CD8-positive, alpha-beta memory T cell (primary cell): Measurements from ENCODE around the gene DDX49. TPM values are rescaled to one million over a fixed set of nuclear protein-coding genes. Genes with fewer than 3 reads are reported as not detected.
"Not testable (repeated sequence)": the region's sequence is repeated elsewhere in the genome, so short reads cannot be mapped to it uniquely, and the experiment has no call there.

Source experiments
- CTCF ChIA-PET: fragments of 350-600 bp; sonication (Branson Sonifier 250); formaldehyde crosslinking; loops from one replicate; lab custom pipeline; 2021; ENCODE audit warnings: antibody characterized with exemption; lab: Charles Lee
- POLR2A ChIA-PET: fragments of 350-600 bp; sonication (Branson Sonifier 250); formaldehyde crosslinking; loops from one replicate; lab custom pipeline; 2021; ENCODE audit warnings: antibody characterized with exemption; lab: Charles Lee
- DNase-seq, 5 donors: peaks; one replicate each; pipeline versions ENCODE4 v3.0.0 to v3.0.0-alpha.2; 2020 to 2022; ENCODE audit warnings: mixed read lengths in 1 of 5
- H3K27ac ChIP-seq: one replicate; pipeline ENCODE4 v1.7.0; 2013; ENCODE audit warnings: low read depth, mild to moderate bottlenecking, low read length, moderate library complexity
- H3K27me3 ChIP-seq: 2 replicates; pipeline ENCODE4 v1.7.0; 2013; ENCODE audit warnings: low read length, mild to moderate bottlenecking; ENCODE audit not compliant: insufficient read depth, poor library complexity, severe bottlenecking
- H3K36me3 ChIP-seq: 2 replicates; pipeline ENCODE4 v1.7.0; 2013; ENCODE audit warnings: mild to moderate bottlenecking, low read length, moderate library complexity; ENCODE audit not compliant: insufficient read depth
- H3K4me1 ChIP-seq: 2 replicates; pipeline ENCODE4 v1.7.0; 2013; ENCODE audit warnings: mild to moderate bottlenecking, low read length, moderate library complexity; ENCODE audit not compliant: insufficient read depth
- H3K4me3 ChIP-seq: 2 replicates; pipeline ENCODE4 v1.7.0; 2013; ENCODE audit warnings: mild to moderate bottlenecking, low read length
- H3K9me3 ChIP-seq: 2 replicates; pipeline ENCODE4 v1.7.0; 2013; ENCODE audit warnings: mild to moderate bottlenecking, low read length
- H3K27ac Mint-ChIP-seq, 8 donors: one replicate each; pipeline ENCODE4 v1.8.0; 2020 to 2021; ENCODE audit warnings: mixed read lengths in 8 of 8, mild to moderate bottlenecking in 6 of 8, inconsistent platforms in 3 of 8, moderate library complexity in 3 of 8
- H3K27me3 Mint-ChIP-seq, 2 donors: one replicate each; pipeline ENCODE4 v1.8.0; 2020 to 2021; ENCODE audit warnings: mixed read lengths in 2 of 2, mild to moderate bottlenecking in 1 of 2, moderate library complexity in 1 of 2
- H3K36me3 Mint-ChIP-seq, 3 donors: one replicate each; pipeline ENCODE4 v1.8.0; 2020 to 2021; ENCODE audit warnings: mixed read lengths in 3 of 3, inconsistent platforms in 1 of 3, mild to moderate bottlenecking in 1 of 3
- H3K4me1 Mint-ChIP-seq, 3 donors: one replicate each; pipeline ENCODE4 v1.8.0; 2020 to 2021; ENCODE audit warnings: mixed read lengths in 3 of 3, inconsistent platforms in 1 of 3, mild to moderate bottlenecking in 1 of 3
- H3K4me3 Mint-ChIP-seq, 7 donors: one replicate each; pipeline ENCODE4 v1.8.0; 2020 to 2021; ENCODE audit warnings: mixed read lengths in 7 of 7, mild to moderate bottlenecking in 6 of 7, moderate library complexity in 4 of 7, inconsistent platforms in 2 of 7
- H3K9me3 Mint-ChIP-seq, 5 donors: one replicate each; pipeline ENCODE4 v1.8.0; 2020 to 2022; ENCODE audit warnings: mixed read lengths in 5 of 5, mild to moderate bottlenecking in 3 of 5, moderate library complexity in 2 of 5, inconsistent platforms in 1 of 5
- polyA plus RNA-seq: library from polyadenylated mRNA; unstranded; fragments of 300-500 nt; fragmentation: Illumina TruSeq; gene quantifications from one replicate; pipeline ENCODE4 v1.2.3, GENCODE V29; 2021
- total RNA-seq, 2 experiments: library from RNA; stranded (reverse); gene quantifications; one replicate each; pipeline ENCODE4 v1.2.3, GENCODE V29; 2021

DDX49 gene
- total and polyA plus RNA-seq, 3 experiments from 2014 or later = 28.5 to 95.1 (median 92.5) TPM

GRCh38 chr19:18910801-18911436, 8.6 kb upstream of the DDX49 start:
- H3K27ac ChIP-seq = no peak overlapping the region
- H3K4me1 ChIP-seq = no peaks in the 10 kb centered on the region
- H3K9me3 ChIP-seq = no peaks in the 10 kb centered on the region
- Mint-ChIP-seq H3K4me3 (no peak overlapping the region), H3K9me3 (no peaks in the 10 kb centered on the region), H3K4me1 (peaks cover 9 to 23% (median 12%) of the 10 kb centered on the region in 3 donors), H3K36me3 (peaks cover 0 to 78% (median 7%) of the 10 kb centered on the region in 3 donors), H3K27me3 (peaks cover 0 to 2% of the 10 kb centered on the region in 2 donors), H3K27ac (no peak overlapping the region)
- POLR2A ChIA-PET = no interaction called here
- peaks cover 12% of the 10 kb centered on the region for H3K36me3 ChIP-seq
- DNase-seq = no peak
- H3K4me3 ChIP-seq = no peak overlapping the region
- no peaks in the 10 kb centered on the region for H3K27me3 ChIP-seq
- CTCF ChIA-PET = interaction anchor here (0.9 kb wide), 1 partner anchor 8 kb away, joined by 3 read pairs; the partner anchor contains the start of genes COPE and DDX49

- Mint-ChIP-seq H3K4me1 (peaks cover 19 to 34% (median 20%) of the 10 kb centered on the region in 3 donors), H3K9me3 (no peaks in the 10 kb centered on the region), H3K27me3 (peaks cover 0 to 2% of the 10 kb centered on the region in 2 donors), H3K27ac (peak overlapping the region in 1 of 8 donors; percentile 80), H3K36me3 (peaks cover 0 to 65% (median 7%) of the 10 kb centered on the region in 3 donors), H3K4me3 (peak overlapping the region in 1 of 7 donors; percentile 70)
- H3K4me3 ChIP-seq = no peak overlapping the region
- peaks cover 1% of the 10 kb centered on the region for H3K36me3 ChIP-seq
- H3K4me1 ChIP-seq = peaks cover 5% of the 10 kb centered on the region
- no peak overlapping the region for H3K27ac ChIP-seq
- ChIA-PET CTCF (interaction anchor here (1.2 kb wide), 1 partner anchor 17 kb away, joined by 3 read pairs; no protein-coding TSS in a partner anchor), POLR2A (no interaction called here)
- H3K9me3 ChIP-seq = no peaks in the 10 kb centered on the region
- H3K27me3 ChIP-seq = no peaks in the 10 kb centered on the region
- no peak for DNase-seq
Measured at GRCh38 chr19:18912933-18913332, 6.6 kb upstream of the DDX49 start.

GRCh38 chr19:18913466-18913865, 6.0 kb upstream of the DDX49 start:
- Histone ChIP-seq H3K4me3 (no peak overlapping the region), H3K36me3 (no peaks in the 10 kb centered on the region), H3K9me3 (no peaks in the 10 kb centered on the region), H3K4me1 (peaks cover 10% of the 10 kb centered on the region), H3K27ac (no peak overlapping the region), H3K27me3 (no peaks in the 10 kb centered on the region)
- DNase-seq = no peak
- no peaks in the 10 kb centered on the region for H3K9me3 Mint-ChIP-seq
- no peak overlapping the region for H3K4me3 Mint-ChIP-seq
- H3K27me3 Mint-ChIP-seq = peaks cover 0 to 2% of the 10 kb centered on the region in 2 donors
- peaks cover 0 to 62% (median 7%) of the 10 kb centered on the region in 3 donors for H3K36me3 Mint-ChIP-seq
- no peak overlapping the region for H3K27ac Mint-ChIP-seq
- POLR2A ChIA-PET = no interaction called here
- CTCF ChIA-PET = interaction anchor here (1.2 kb wide), 1 partner anchor 16 kb away, joined by 3 read pairs; no protein-coding TSS in a partner anchor
- H3K4me1 Mint-ChIP-seq = peaks cover 24 to 39% (median 24%) of the 10 kb centered on the region in 3 donors

- Mint-ChIP-seq H3K36me3 (peaks cover 0 to 60% (median 2%) of the 10 kb centered on the region in 3 donors), H3K4me1 (peaks cover 38 to 58% (median 44%) of the 10 kb centered on the region in 3 donors), H3K27ac (peak overlapping the region in 4 of 8 donors; percentile 20 to 63 (median 42)), H3K27me3 (peaks cover 0 to 2% of the 10 kb centered on the region in 2 donors), H3K4me3 (peak overlapping the region in 4 of 7 donors; percentile 43 to 68 (median 54)), H3K9me3 (no peaks in the 10 kb centered on the region)
- no peak for DNase-seq
- POLR2A ChIA-PET = no interaction called here
- no peaks in the 10 kb centered on the region for H3K36me3 ChIP-seq
- CTCF ChIA-PET = no interaction called here
- no peak overlapping the region for H3K4me3 ChIP-seq
- no peaks in the 10 kb centered on the region for H3K9me3 ChIP-seq
- peaks cover 22% of the 10 kb centered on the region for H3K4me1 ChIP-seq
- no peaks in the 10 kb centered on the region for H3K27me3 ChIP-seq
- no peak overlapping the region for H3K27ac ChIP-seq
Measured at GRCh38 chr19:18915639-18916038, 3.9 kb upstream of the DDX49 start.

GRCh38 chr19:18917593-18917992, 1.9 kb upstream of the DDX49 start:
- H3K9me3 Mint-ChIP-seq, H3K27me3 Mint-ChIP-seq, CTCF ChIA-PET, H3K27me3 ChIP-seq, H3K9me3 ChIP-seq, H3K36me3 ChIP-seq, H3K4me3 ChIP-seq, DNase-seq, H3K27ac ChIP-seq: not testable (repeated sequence)
- Mint-ChIP-seq H3K4me3 (peak overlapping the region; percentile 55 to 95 (median 77)), H3K4me1 (peaks cover 42 to 63% (median 48%) of the 10 kb centered on the region in 3 donors), H3K27ac (peak overlapping the region in 7 of 8 donors; percentile 46 to 98 (median 70)), H3K36me3 (peaks cover 0 to 64% (median 6%) of the 10 kb centered on the region in 3 donors)
- peaks cover 25% of the 10 kb centered on the region for H3K4me1 ChIP-seq
- POLR2A ChIA-PET = interaction anchor here (0.7 kb wide), 2 partner anchors 73 to 170 kb away, joined by 4 to 6 read pairs; no protein-coding TSS in a partner anchor

- Histone ChIP-seq H3K36me3 (peaks cover 22% of the 10 kb centered on the region), H3K4me1 (peaks cover 25% of the 10 kb centered on the region), H3K9me3 (no peaks in the 10 kb centered on the region), H3K27ac (peak overlapping the region; percentile 84), H3K4me3 (peak overlapping the region; percentile 94), H3K27me3 (no peaks in the 10 kb centered on the region)
- CTCF ChIA-PET = interaction anchor here (1.0 to 1.4 kb wide), 4 partner anchors 72 to 349 kb away, joined by 3 to 6 read pairs (median 4); no protein-coding TSS in a partner anchor
- Mint-ChIP-seq H3K9me3 (no peaks in the 10 kb centered on the region), H3K4me3 (peak overlapping the region; percentile 85 to 97 (median 95)), H3K4me1 (peaks cover 37 to 50% (median 43%) of the 10 kb centered on the region in 3 donors), H3K27me3 (no peaks in the 10 kb centered on the region), H3K27ac (peak overlapping the region; percentile 64 to 99 (median 96)), H3K36me3 (peaks cover 4 to 66% (median 5%) of the 10 kb centered on the region in 3 donors)
- POLR2A ChIA-PET = interaction anchor here (0.5 to 1.5 kb wide), 9 partner anchors 19 to 1060 kb away, joined by 3 to 12 read pairs (median 7); partner anchors contain the start of genes JUND, KXD1, REX1BD and RPL18A
- DNase-seq = no peak
Measured at GRCh38 chr19:18919900-18920214, 342 bp downstream of the DDX49 start.

GRCh38 chr19:18920400-18920799, 885 bp downstream of the DDX49 start:
- Mint-ChIP-seq H3K27ac (peak overlapping the region in 7 of 8 donors; percentile 90 to 99 (median 97)), H3K9me3 (no peaks in the 10 kb centered on the region), H3K4me1 (peaks cover 34 to 45% (median 39%) of the 10 kb centered on the region in 3 donors), H3K36me3 (peaks cover 4 to 63% (median 5%) of the 10 kb centered on the region in 3 donors), H3K27me3 (no peaks in the 10 kb centered on the region), H3K4me3 (peak overlapping the region; percentile 85 to 97 (median 95))
- H3K4me1 ChIP-seq = peaks cover 25% of the 10 kb centered on the region
- ChIA-PET POLR2A (no interaction called here), CTCF (no interaction called here)
- H3K36me3 ChIP-seq = peaks cover 22% of the 10 kb centered on the region
- peak overlapping the region; percentile 84 for H3K27ac ChIP-seq
- no peaks in the 10 kb centered on the region for H3K9me3 ChIP-seq
- no peak for DNase-seq
- H3K27me3 ChIP-seq = no peaks in the 10 kb centered on the region
- H3K4me3 ChIP-seq = peak overlapping the region; percentile 94

- Histone ChIP-seq H3K36me3 (peaks cover 27% of the 10 kb centered on the region), H3K27me3 (no peaks in the 10 kb centered on the region), H3K4me3 (no peak overlapping the region), H3K9me3 (no peaks in the 10 kb centered on the region), H3K4me1 (peaks cover 25% of the 10 kb centered on the region), H3K27ac (no peak overlapping the region)
- Mint-ChIP-seq H3K36me3 (peaks cover 4 to 67% (median 5%) of the 10 kb centered on the region in 3 donors), H3K9me3 (no peaks in the 10 kb centered on the region), H3K4me3 (peak overlapping the region in 4 of 7 donors; percentile 28 to 75 (median 58)), H3K27me3 (no peaks in the 10 kb centered on the region), H3K27ac (peak overlapping the region in 1 of 8 donors; percentile 36), H3K4me1 (peaks cover 32 to 40% (median 39%) of the 10 kb centered on the region in 3 donors)
- POLR2A ChIA-PET = no interaction called here
- CTCF ChIA-PET = no interaction called here
- no peak for DNase-seq
Measured at GRCh38 chr19:18921593-18921992, 2.1 kb downstream of the DDX49 start.
